Activated naive CD4-positive, alpha-beta T cell treated with anti-CD3 and anti-CD28 coated beads for 36 hours (primary cell): ENCODE data around the gene HTT-AS. TPM values are rescaled to one million over a fixed set of nuclear protein-coding genes. Genes with fewer than 3 reads are reported as not detected.
"Not testable (repeated sequence)": the region's sequence is repeated elsewhere in the genome, so short reads cannot be mapped to it uniquely, and the experiment has no call there.

Source experiments
- CTCF ChIA-PET: fragments of 350-600 bp; sonication (Branson Sonifier 250); formaldehyde crosslinking; loops from one replicate; lab custom pipeline; 2021; ENCODE audit warnings: antibody characterized with exemption; lab: Charles Lee
- DNase-seq: peaks from one replicate; pipeline ENCODE4 v3.0.0-alpha.2; 2020
- H3K27ac Mint-ChIP-seq: one replicate; pipeline ENCODE4 v1.8.0; 2021; ENCODE audit warnings: mild to moderate bottlenecking, mixed read lengths
- H3K27me3 Mint-ChIP-seq: one replicate; pipeline ENCODE4 v1.8.0; 2021; ENCODE audit warnings: low read depth, mixed read lengths
- H3K36me3 Mint-ChIP-seq: one replicate; pipeline ENCODE4 v1.8.0; 2021; ENCODE audit warnings: low read depth, mixed read lengths
- H3K4me1 Mint-ChIP-seq: one replicate; pipeline ENCODE4 v1.8.0; 2021; ENCODE audit warnings: low read depth, mixed read lengths
- H3K4me3 Mint-ChIP-seq: one replicate; pipeline ENCODE4 v1.8.0; 2021; ENCODE audit warnings: mild to moderate bottlenecking, moderate library complexity, mixed read lengths
- H3K9me3 Mint-ChIP-seq: one replicate; pipeline ENCODE4 v1.8.0; 2021; ENCODE audit warnings: mixed read lengths
- intact Hi-C: fragments of 100-400 bp; cut with micrococcal nuclease; formaldehyde crosslinking; loops from one replicate; pipeline ENCODE4 v1.15.1; 2023
- total RNA-seq, 2 experiments: library from RNA; stranded (reverse); gene quantifications; one replicate each; pipeline ENCODE4 v1.2.3, GENCODE V29; 2021

HTT-AS gene
- total RNA-seq, 2 experiments from 2014 or later: not detected

- Mint-ChIP-seq H3K4me1 (no peaks in the 10 kb centered on the region), H3K9me3 (no peaks in the 10 kb centered on the region), H3K27me3 (no peaks in the 10 kb centered on the region), H3K36me3 (no peaks in the 10 kb centered on the region), H3K4me3 (no peak overlapping the region), H3K27ac (no peak overlapping the region)
- DNase-seq: no peak
- CTCF ChIA-PET: interaction anchor here (1.1 kb wide), 1 partner anchor 20 kb away, joined by 3 read pairs; no protein-coding TSS in a partner anchor
- intact Hi-C loops: no loop called here
These were observed 4.6 kb downstream of the HTT-AS start for GRCh38 chr4:3069661-3070199.

GRCh38 chr4:3067473-3068001, 6.8 kb downstream of the HTT-AS start:
- no peaks in the 10 kb centered on the region for H3K36me3 Mint-ChIP-seq
- H3K9me3 Mint-ChIP-seq: no peaks in the 10 kb centered on the region
- no peak overlapping the region for H3K4me3 Mint-ChIP-seq
- intact Hi-C loops: no loop called here
- no peak for DNase-seq
- CTCF ChIA-PET: no interaction called here
- no peaks in the 10 kb centered on the region for H3K27me3 Mint-ChIP-seq
- no peak overlapping the region for H3K27ac Mint-ChIP-seq
- no peaks in the 10 kb centered on the region for H3K4me1 Mint-ChIP-seq

- DNase-seq: no peak
- H3K9me3 Mint-ChIP-seq: no peaks in the 10 kb centered on the region
- CTCF ChIA-PET: interaction anchor here (1.0 kb wide), 2 partner anchors 30 to 88 kb away, joined by 3 to 4 read pairs; no protein-coding TSS in a partner anchor
- H3K27ac Mint-ChIP-seq: no peak overlapping the region
- no peak overlapping the region for H3K4me3 Mint-ChIP-seq
- H3K36me3 Mint-ChIP-seq: no peaks in the 10 kb centered on the region
- H3K27me3 Mint-ChIP-seq: no peaks in the 10 kb centered on the region
- H3K4me1 Mint-ChIP-seq: no peaks in the 10 kb centered on the region
- intact Hi-C loops: no loop called here
These were observed 7.4 kb downstream of the HTT-AS start for GRCh38 chr4:3066836-3067400.

- no peaks in the 10 kb centered on the region for H3K27me3 Mint-ChIP-seq
- no peak overlapping the region for H3K27ac Mint-ChIP-seq
- no peak for DNase-seq
- H3K4me1 Mint-ChIP-seq: no peaks in the 10 kb centered on the region
- no peak overlapping the region for H3K4me3 Mint-ChIP-seq
- no peaks in the 10 kb centered on the region for H3K9me3 Mint-ChIP-seq
- intact Hi-C loops: no loop called here
- H3K36me3 Mint-ChIP-seq: no peaks in the 10 kb centered on the region
- CTCF ChIA-PET: interaction anchor here (1.0 kb wide), 1 partner anchor 29 kb away, joined by 3 read pairs; no protein-coding TSS in a partner anchor
These were observed 8.8 kb downstream of the HTT-AS start for GRCh38 chr4:3065551-3065950.

- intact Hi-C loops: no loop called here
- Mint-ChIP-seq H3K4me1 (no peaks in the 10 kb centered on the region), H3K9me3 (no peaks in the 10 kb centered on the region), H3K27ac (no peak overlapping the region), H3K4me3 (no peak overlapping the region), H3K27me3 (no peaks in the 10 kb centered on the region), H3K36me3 (no peaks in the 10 kb centered on the region)
- CTCF ChIA-PET: no interaction called here
- DNase-seq: no peak
These were observed 11.9 kb downstream of the HTT-AS start for GRCh38 chr4:3062471-3062870.

- Mint-ChIP-seq H3K27ac (no peak overlapping the region), H3K4me3 (no peak overlapping the region), H3K27me3 (no peaks in the 10 kb centered on the region), H3K36me3 (no peaks in the 10 kb centered on the region), H3K4me1 (no peaks in the 10 kb centered on the region), H3K9me3 (peaks cover 4% of the 10 kb centered on the region)
- intact Hi-C loops: no loop called here
- no peak for DNase-seq
- CTCF ChIA-PET: interaction anchor here (0.9 kb wide), 1 partner anchor 13 kb away, joined by 3 read pairs; no protein-coding TSS in a partner anchor
These were observed 13.4 kb downstream of the HTT-AS start for GRCh38 chr4:3060946-3061345.

GRCh38 chr4:3059943-3060342, 14.4 kb downstream of the HTT-AS start:
- no peak overlapping the region for H3K4me3 Mint-ChIP-seq
- H3K4me1 Mint-ChIP-seq: no peaks in the 10 kb centered on the region
- CTCF ChIA-PET: interaction anchor here (0.9 kb wide), 1 partner anchor 12 kb away, joined by 3 read pairs; no protein-coding TSS in a partner anchor
- H3K27me3 Mint-ChIP-seq: no peaks in the 10 kb centered on the region
- H3K9me3 Mint-ChIP-seq: peaks cover 10% of the 10 kb centered on the region
- no peak for DNase-seq
- intact Hi-C loops: no loop called here
- H3K27ac Mint-ChIP-seq: no peak overlapping the region
- H3K36me3 Mint-ChIP-seq: peaks cover 3% of the 10 kb centered on the region

- intact Hi-C loops: no loop called here
- DNase-seq: no peak
- Mint-ChIP-seq H3K4me1 (no peaks in the 10 kb centered on the region), H3K27ac (no peak overlapping the region), H3K9me3 (peaks cover 15% of the 10 kb centered on the region), H3K4me3 (no peak overlapping the region), H3K36me3 (peaks cover 6% of the 10 kb centered on the region), H3K27me3 (no peaks in the 10 kb centered on the region)
- CTCF ChIA-PET: interaction anchor here (0.7 kb wide), 1 partner anchor 374 kb away, joined by 3 read pairs; no protein-coding TSS in a partner anchor
These were observed 20.1 kb downstream of the HTT-AS start for GRCh38 chr4:3054169-3054759.

GRCh38 chr4:3051141-3051897, 23.0 kb downstream of the HTT-AS start:
- intact Hi-C loops, H3K27ac Mint-ChIP-seq, H3K36me3 Mint-ChIP-seq, DNase-seq, H3K4me3 Mint-ChIP-seq, CTCF ChIA-PET, H3K27me3 Mint-ChIP-seq: not testable (repeated sequence)
- Mint-ChIP-seq H3K4me1 (peaks cover 12% of the 10 kb centered on the region), H3K9me3 (peaks cover 10% of the 10 kb centered on the region)

GRCh38 chr4:3047464-3048286, 26.7 kb downstream of the HTT-AS start:
- intact Hi-C loops: loop anchor here (1.0 to 2.0 kb wide), 10 partner anchors 27 to 833 kb away; partner anchors contain the start of genes HTT and HTT-AS
- H3K27ac Mint-ChIP-seq: peak overlapping the region; percentile 54
- H3K36me3 Mint-ChIP-seq: peaks cover 4% of the 10 kb centered on the region
- no peaks in the 10 kb centered on the region for H3K27me3 Mint-ChIP-seq
- DNase-seq: peak; percentile 91
- peak overlapping the region; percentile 28 for H3K4me3 Mint-ChIP-seq
- CTCF ChIA-PET: interaction anchor here (0.7 to 2.9 kb wide), 10 partner anchors 8 to 94 kb away, joined by 3 to 14 read pairs (median 3); no protein-coding TSS in a partner anchor
- H3K9me3 Mint-ChIP-seq: peaks cover 7% of the 10 kb centered on the region
- peaks cover 31% of the 10 kb centered on the region for H3K4me1 Mint-ChIP-seq

- Mint-ChIP-seq H3K9me3 (peaks cover 7% of the 10 kb centered on the region), H3K27me3 (no peaks in the 10 kb centered on the region), H3K4me1 (peaks cover 41% of the 10 kb centered on the region), H3K4me3 (no peak overlapping the region), H3K36me3 (peaks cover 4% of the 10 kb centered on the region), H3K27ac (no peak overlapping the region)
- intact Hi-C loops: loop anchor here (1.0 to 2.0 kb wide), 10 partner anchors 28 to 834 kb away; partner anchors contain the start of genes HTT and HTT-AS
- CTCF ChIA-PET: interaction anchor here (0.6 to 2.9 kb wide), 8 partner anchors 9 to 95 kb away, joined by 3 to 14 read pairs (median 3); no protein-coding TSS in a partner anchor
- no peak for DNase-seq
These were observed 27.7 kb downstream of the HTT-AS start for GRCh38 chr4:3046623-3047022.
